GM18505 (cell line): Measurements from ENCODE around the gene CABCOCO1.

Source experiments
- ATAC-seq: cut with Tn5 transposase; IDR thresholded peaks from one replicate; pipeline ENCODE4 v1.9.1; 2021; ENCODE audit not compliant: unreplicated experiment
- POLR2A ChIP-seq: IDR thresholded peaks from 4 replicates; pipeline ENCODE4 v1.6.1; 2011; ENCODE audit warnings: borderline replicate concordance; ENCODE audit not compliant: insufficient read depth, insufficient read length; ENCODE audit errors: extremely low read depth

Gene CABCOCO1

DNA sequence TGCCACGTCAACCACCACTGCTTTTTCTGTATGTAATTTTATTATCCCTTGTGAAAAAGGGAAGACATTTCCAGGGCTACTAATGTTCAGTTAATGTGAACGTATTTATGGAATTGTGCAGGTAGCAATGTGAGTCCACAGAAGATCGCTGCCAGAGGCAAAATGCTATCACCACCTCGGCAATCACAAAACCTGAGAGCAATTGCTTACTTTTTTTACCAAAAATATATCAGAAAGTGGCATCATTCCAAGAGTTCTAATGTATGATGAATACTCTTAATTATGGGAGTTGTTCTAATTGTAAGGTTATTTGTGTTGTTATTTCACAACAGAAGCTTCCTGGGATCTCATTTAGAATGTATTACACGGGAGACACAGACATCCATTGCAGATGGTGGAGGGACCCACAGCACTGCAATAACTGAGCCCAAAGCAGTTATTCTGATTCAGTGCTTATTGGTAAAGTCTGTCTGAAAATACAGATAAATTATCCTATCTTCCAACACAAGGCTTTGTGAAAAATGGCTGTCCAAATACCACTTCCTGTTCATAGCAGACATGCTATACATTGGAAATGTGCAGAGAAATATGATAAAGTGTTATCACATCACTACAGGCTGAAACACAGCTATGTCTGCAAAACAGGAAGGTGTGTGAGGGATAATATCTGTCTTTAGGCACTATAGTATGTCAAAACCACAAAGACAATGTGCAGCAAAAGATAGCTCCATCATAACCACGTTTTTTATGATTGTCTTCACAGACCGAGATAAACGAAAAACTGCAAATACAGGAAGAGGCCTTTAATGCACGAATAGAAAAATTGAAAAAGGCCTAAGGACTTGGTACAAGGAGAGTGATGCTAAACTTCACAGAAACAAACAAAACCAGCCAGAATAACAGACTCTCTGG, 102.7 kb downstream of the CABCOCO1 start:
- ATAC-seq = no peak
- no peak for TF ChIP-seq POLR2A

GRCh38 chr10:61766927-61767326, 104.2 kb downstream of the CABCOCO1 start:
- ATAC-seq = no peak
- no peak for TF ChIP-seq POLR2A

DNA sequence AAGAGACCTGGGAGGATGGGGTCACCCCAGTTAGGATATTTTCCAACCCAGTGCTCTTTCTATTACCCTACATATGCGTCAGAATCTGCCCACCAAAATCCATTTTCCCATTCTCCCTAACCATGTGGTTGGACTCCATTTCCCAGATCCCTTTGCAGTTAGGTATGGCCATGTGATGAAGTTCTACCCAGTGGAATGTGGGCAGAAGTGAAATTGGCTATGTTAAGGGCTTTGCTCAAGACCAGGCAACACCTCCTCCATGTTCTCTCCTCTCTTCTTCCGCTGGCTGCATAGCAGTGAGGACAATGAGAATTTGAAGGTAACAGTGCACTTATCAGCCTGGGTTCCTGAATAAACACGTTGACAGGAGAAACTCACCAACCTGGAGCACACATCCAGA, 111.3 kb downstream of the CABCOCO1 start:
- no peak for ATAC-seq
- TF ChIP-seq POLR2A = no peak

DNA sequence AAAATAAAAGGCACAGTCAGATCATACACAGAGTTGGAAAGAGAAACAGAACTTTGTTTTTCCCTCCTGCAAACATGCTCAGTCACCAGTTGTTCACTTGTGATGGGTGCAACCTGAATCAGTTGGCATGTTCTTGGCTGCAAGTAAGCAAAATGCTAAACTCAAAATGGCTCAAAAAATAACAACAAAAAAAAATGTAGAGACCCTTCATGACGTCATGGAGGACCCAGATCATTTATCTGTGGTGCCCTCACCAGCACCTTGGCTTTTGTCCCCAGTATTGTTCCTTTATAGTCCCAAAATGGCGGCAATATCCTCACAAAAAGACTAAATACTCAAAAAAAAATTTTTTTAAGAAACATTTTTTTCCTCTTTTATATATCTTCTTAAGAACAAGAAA, 112.4 kb downstream of the CABCOCO1 start:
- ATAC-seq = no peak
- no peak for TF ChIP-seq POLR2A

- no peak for ATAC-seq
- TF ChIP-seq POLR2A = no peak
Observed at GRCh38 chr10:61776615-61777266, 114.0 kb downstream of the CABCOCO1 start.

DNA sequence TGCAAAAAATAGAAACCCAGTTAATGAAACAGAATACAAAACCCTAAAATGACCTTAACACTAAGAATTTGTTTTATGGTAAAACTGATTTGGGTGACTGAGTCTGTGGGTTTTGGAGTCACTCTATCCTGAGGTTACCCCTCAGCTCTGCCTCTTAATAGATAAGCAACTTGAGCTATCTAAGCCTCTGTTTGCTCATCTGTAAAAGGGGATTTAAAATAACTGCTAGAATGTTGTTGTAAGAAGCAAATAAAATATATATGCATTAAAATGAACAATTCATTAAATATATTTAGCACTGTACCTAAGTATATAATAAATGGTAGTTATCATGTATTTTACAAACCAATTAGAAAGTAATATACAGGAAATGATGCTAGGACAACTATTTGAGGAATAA, 115.4 kb downstream of the CABCOCO1 start:
- no peak for ATAC-seq
- no peak for TF ChIP-seq POLR2A

- ATAC-seq = no peak
- TF ChIP-seq POLR2A = no peak
Observed at GRCh38 chr10:61779276-61779675, 116.5 kb downstream of the CABCOCO1 start.

GRCh38 chr10:61779950-61780659, 117.4 kb downstream of the CABCOCO1 start:
- no peak for ATAC-seq
- TF ChIP-seq POLR2A = no peak

GRCh38 chr10:61780732-61781131, 118.0 kb downstream of the CABCOCO1 start:
- no peak for TF ChIP-seq POLR2A
- no peak for ATAC-seq

GRCh38 chr10:61781969-61782403, 119.3 kb downstream of the CABCOCO1 start:
- no peak for ATAC-seq
- TF ChIP-seq POLR2A = no peak

- no peak for TF ChIP-seq POLR2A
- ATAC-seq = no peak
Observed at GRCh38 chr10:61784354-61785133, 121.8 kb downstream of the CABCOCO1 start.

- ATAC-seq = no peak
- no peak for TF ChIP-seq POLR2A
Observed at GRCh38 chr10:61785473-61786105, 122.9 kb downstream of the CABCOCO1 start.
